Choroid plexus epithelial cell (primary cell): ENCODE results near the gene RECQL.
A peak's percentile ranks its signal among the peaks of the same experiment; 100 is the strongest.

Source experiments
- DNase-seq: peaks from one replicate; pipeline ENCODE4 v3.0.0-alpha.2; 2010; ENCODE audit warnings: low read depth
- H3K4me3 ChIP-seq: 2 replicates; pipeline ENCODE4 v1.5.1; 2011; ENCODE audit warnings: low read depth, mild to moderate bottlenecking, control low read depth, low read length, moderate library complexity
- CTCF ChIP-seq: conservative IDR thresholded peaks from 2 replicates; pipeline ENCODE4 v1.5.1; 2011; ENCODE audit warnings: low read depth, mild to moderate bottlenecking, control low read depth, inconsistent platforms, low read length, moderate library complexity

RECQL gene

GRCh38 chr12:21505888-21506287, 4.5 kb upstream of the RECQL start:
- TF ChIP-seq CTCF = no peak
- H3K4me3 ChIP-seq = no peak overlapping the region
- no peak for DNase-seq

- DNase-seq = no peak
- H3K4me3 ChIP-seq = peak overlapping the region; percentile 90
- TF ChIP-seq CTCF = no peak
Measured at GRCh38 chr12:21502872-21503271, 1.4 kb upstream of the RECQL start.

GRCh38 chr12:21502164-21502496, 695 bp upstream of the RECQL start:
- TF ChIP-seq CTCF = no peak
- peak overlapping the region; percentile 90 for H3K4me3 ChIP-seq
- peak; percentile 43 for DNase-seq

- TF ChIP-seq CTCF = peak; percentile 22
- peak overlapping the region; percentile 90 for H3K4me3 ChIP-seq
- DNase-seq = no peak
Measured at GRCh38 chr12:21500786-21501257, 613 bp downstream of the RECQL start.

GRCh38 chr12:21499765-21500164, 1.7 kb downstream of the RECQL start:
- no peak overlapping the region for H3K4me3 ChIP-seq
- TF ChIP-seq CTCF = no peak
- DNase-seq = no peak

GRCh38 chr12:21485998-21486397, 15.4 kb downstream of the RECQL start:
- DNase-seq = no peak
- no peak overlapping the region for H3K4me3 ChIP-seq
- no peak for TF ChIP-seq CTCF

- H3K4me3 ChIP-seq = no peak overlapping the region
- TF ChIP-seq CTCF = no peak
- DNase-seq = no peak
Measured at GRCh38 chr12:21483531-21483930, 17.9 kb downstream of the RECQL start.
